Testis (tissue), 2 donors: ENCODE results near the gene TWIST2.

Source experiments
- CTCF ChIP-seq, 3 experiments: fragments of 450-650 bp in 2 of 3; fragments of 200-600 bp in 1 of 3; sonication (generic) in 1 of 3; IDR thresholded peaks; one replicate each; pipeline ENCODE4 v1.5.1; 2016 to 2019; ENCODE audit warnings: antibody characterized with exemption in 3 of 3, mild to moderate bottlenecking in 2 of 3, moderate library complexity in 1 of 3
- POLR2A ChIP-seq: fragments of 450-650 bp; IDR thresholded peaks from one replicate; pipeline ENCODE4 v1.6.1; 2017; ENCODE audit warnings: antibody characterized with exemption, mild to moderate bottlenecking, moderate library complexity

- TF ChIP-seq CTCF (IDR thresholded peaks at IDR 0.05) (no peak), POLR2A (no peak)
These were observed 73.4 kb downstream of the TWIST2 start for GRCh38 chr2:238921259-238921658.
